Neural progenitor cell (in vitro differentiated cells): ENCODE results near the gene TUBG2. TPM values are rescaled to one million over a fixed set of nuclear protein-coding genes. Genes with fewer than 3 reads are reported as not detected.

Source experiments
- DNase-seq: peaks from one replicate; pipeline ENCODE4 v3.0.0-alpha.2; 2016; ENCODE audit warnings: low spot score
- H2AFZ ChIP-seq: fragments of 200-600 bp; sonication (generic); replicated peaks from 2 replicates; pipeline ENCODE4 v1.6.1; 2016; ENCODE audit warnings: antibody characterized with exemption
- H3F3A ChIP-seq: fragments of 200-600 bp; sonication (generic); 2 replicates; pipeline ENCODE4 v1.6.1; 2016; ENCODE audit warnings: antibody characterized with exemption, low read depth
- H3K27ac ChIP-seq: fragments of 200-600 bp; sonication (generic); 2 replicates; pipeline ENCODE4 v1.5.1; 2016; ENCODE audit warnings: mild to moderate bottlenecking
- H3K27me3 ChIP-seq: fragments of 200-600 bp; sonication (generic); 2 replicates; pipeline ENCODE4 v1.6.1; 2016; ENCODE audit warnings: mild to moderate bottlenecking, moderate library complexity
- H3K36me3 ChIP-seq: fragments of 200-600 bp; sonication (generic); 2 replicates; pipeline ENCODE4 v1.5.1; 2016
- H3K4me1 ChIP-seq: fragments of 200-600 bp; sonication (generic); 2 replicates; pipeline ENCODE4 v1.6.1; 2016; ENCODE audit warnings: mixed run types
- H3K4me2 ChIP-seq: fragments of 200-600 bp; sonication (generic); 2 replicates; pipeline ENCODE4 v1.6.1; 2016
- H3K4me3 ChIP-seq: fragments of 200-600 bp; sonication (generic); 2 replicates; pipeline ENCODE4 v1.5.1; 2016
- H3K79me2 ChIP-seq: fragments of 200-600 bp; sonication (generic); 2 replicates; pipeline ENCODE4 v1.6.1; 2016; ENCODE audit warnings: low read depth
- H3K9ac ChIP-seq: fragments of 200-600 bp; sonication (generic); 2 replicates; pipeline ENCODE4 v1.6.1; 2016
- H3K9me3 ChIP-seq: fragments of 200-600 bp; sonication (generic); 2 replicates; pipeline ENCODE4 v1.5.1; 2016; ENCODE audit warnings: low read depth
- H4K20me1 ChIP-seq: fragments of 200-600 bp; sonication (generic); 2 replicates; pipeline ENCODE4 v1.6.1; 2016; ENCODE audit warnings: low read depth
- H3K27ac Mint-ChIP-seq: 3 replicates; pipeline ENCODE4 v1.8.0; 2021; ENCODE audit warnings: mixed read lengths
- H3K27me3 Mint-ChIP-seq: 2 replicates; pipeline ENCODE4 v1.8.0; 2022; ENCODE audit warnings: low read depth, mild to moderate bottlenecking, inconsistent platforms, moderate library complexity, mixed read lengths; ENCODE audit not compliant: insufficient read depth
- H3K36me3 Mint-ChIP-seq: 3 replicates; pipeline ENCODE4 v1.8.0; 2021; ENCODE audit warnings: mixed read lengths
- H3K4me1 Mint-ChIP-seq: 3 replicates; pipeline ENCODE4 v1.8.0; 2021; ENCODE audit warnings: mixed read lengths
- H3K4me3 Mint-ChIP-seq: 3 replicates; pipeline ENCODE4 v1.8.0; 2021; ENCODE audit warnings: mild to moderate bottlenecking, moderate library complexity, mixed read lengths
- H3K9me3 Mint-ChIP-seq: 3 replicates; pipeline ENCODE4 v1.8.0; 2020; ENCODE audit warnings: mixed read lengths
- CTCF ChIP-seq: fragments of 200-600 bp; sonication (generic); IDR thresholded peaks from 2 replicates; pipeline ENCODE4 v1.5.1; 2017; ENCODE audit warnings: antibody characterized with exemption, mild to moderate bottlenecking
- EZH2 ChIP-seq: fragments of 200-600 bp; sonication (generic); IDR thresholded peaks from 2 replicates; pipeline ENCODE4 v1.6.1; 2017; ENCODE audit warnings: antibody characterized with exemption, mild to moderate bottlenecking, moderate library complexity
- EZH2phosphoT487 ChIP-seq: fragments of 200-600 bp; sonication (generic); IDR thresholded peaks from 2 replicates; pipeline ENCODE4 v1.6.1; 2017; ENCODE audit warnings: antibody characterized with exemption
- microRNA-seq: library from miRNA; unstranded; fragments of <30 nt; microRNA quantifications from one replicate; pipeline ENCODE4, GENCODE V29; 2016
- small RNA-seq: library from RNA; depleted of rRNA; stranded (forward); fragments of <200 nt; gene quantifications from one replicate; pipeline ENCODE3, GENCODE V24; 2015
- total RNA-seq: library from RNA; depleted of rRNA; stranded (reverse); fragments of >200 nt; gene quantifications from 2 replicates; pipeline ENCODE4 v1.2.3, GENCODE V29; 2015; ENCODE audit warnings: low replicate concordance

TUBG2 gene
- total RNA-seq, 1 donor from 2014 or later, result 12.8 TPM

- H3K9me3 ChIP-seq, result no peaks in the 10 kb centered on the region
- no peaks in the 10 kb centered on the region for H3K36me3 ChIP-seq
- H3K4me2 ChIP-seq, result no peak overlapping the region
- Mint-ChIP-seq H3K4me3 (no peak overlapping the region), H3K27ac (no peak overlapping the region), H3K36me3 (peaks cover 24% of the 10 kb centered on the region), H3K9me3 (no peaks in the 10 kb centered on the region), H3K27me3 (peaks cover 2% of the 10 kb centered on the region), H3K4me1 (no peaks in the 10 kb centered on the region)
- H3K27me3 ChIP-seq, result no peaks in the 10 kb centered on the region
- H3F3A ChIP-seq, result peaks cover 3% of the 10 kb centered on the region
- DNase-seq, result no peak
- no peak overlapping the region for H2AFZ ChIP-seq
- TF ChIP-seq CTCF (no peak), EZH2phosphoT487 (no peak), EZH2 (no peak)
- no peaks in the 10 kb centered on the region for H3K79me2 ChIP-seq
- H3K4me3 ChIP-seq, result no peak overlapping the region
- no peak overlapping the region for H3K27ac ChIP-seq
- no peak overlapping the region for H3K9ac ChIP-seq
- no peaks in the 10 kb centered on the region for H4K20me1 ChIP-seq
- H3K4me1 ChIP-seq, result no peaks in the 10 kb centered on the region
Measured at GRCh38 chr17:42709561-42709960, 50.5 kb downstream of the TUBG2 start.

Small RNA genes within 50 kb of the gene (microRNA-seq; reads per million reads assigned to microRNA genes)
- not detected for gene MIR6780A

Small RNA genes within 50 kb of the gene (small RNA-seq; reads per million reads assigned to genes)
- gene MIR6780A, result not detected

Other genes starting within 250 kb of the TUBG2 start
- gene CAVIN1, start 236.0 kb upstream of the TUBG2 start, total RNA-seq, result 5.5 and 14.0 TPM in 2 replicates
- gene ATP6V0A1, start 200.4 kb upstream of the TUBG2 start, total RNA-seq, result 30.9 and 40.4 TPM in 2 replicates
- gene NAGLU, start 123.0 kb upstream of the TUBG2 start, total RNA-seq, result 6.2 and 24.7 TPM in 2 replicates
- 2.2 and 2.6 TPM in 2 replicates for gene HSD17B1, start 106.4 kb upstream of the TUBG2 start, total RNA-seq
- gene COASY, start 97.1 kb upstream of the TUBG2 start, total RNA-seq, result 6.1 and 21.6 TPM in 2 replicates
- gene MLX, start 92.2 kb upstream of the TUBG2 start, total RNA-seq, result 15.8 and 21.3 TPM in 2 replicates
- 22.8 and 23.7 TPM in 2 replicates for gene PSMC3IP, start 81.6 kb upstream of the TUBG2 start, total RNA-seq
- 23.6 and 38.3 TPM in 2 replicates for gene RETREG3, start 49.9 kb upstream of the TUBG2 start, total RNA-seq
- 45.7 and 74.9 TPM in 2 replicates for gene TUBG1, start 49.6 kb upstream of the TUBG2 start, total RNA-seq
- 3.4 and 22.8 TPM in 2 replicates for gene PLEKHH3, start 17.7 kb downstream of the TUBG2 start, total RNA-seq
- gene CCR10, start 22.6 kb downstream of the TUBG2 start, total RNA-seq, result 1.6 TPM in 1 of 2 replicates, not detected in the other
- 15.1 and 29.7 TPM in 2 replicates for gene CNTNAP1, start 23.2 kb downstream of the TUBG2 start, total RNA-seq
- gene EZH1, start 85.8 kb downstream of the TUBG2 start, total RNA-seq, result 47.1 and 48.5 TPM in 2 replicates
- 0.51 and 5.8 TPM in 2 replicates for gene RAMP2, start 101.9 kb downstream of the TUBG2 start, total RNA-seq
- gene VPS25, start 114.2 kb downstream of the TUBG2 start, total RNA-seq, result 77.5 and 114 TPM in 2 replicates
- gene WNK4, start 121.3 kb downstream of the TUBG2 start, total RNA-seq, result 0.12 TPM in 1 of 2 replicates, not detected in the other
- gene COA3, start 139.4 kb downstream of the TUBG2 start, total RNA-seq, result 61.2 and 74.5 TPM in 2 replicates
- 0.06 TPM in 1 of 2 replicates, not detected in the other for gene CNTD1, start 139.6 kb downstream of the TUBG2 start, total RNA-seq
- gene BECN1, start 165.0 kb downstream of the TUBG2 start, total RNA-seq, result 42.1 and 54.3 TPM in 2 replicates
- gene PSME3, start 174.1 kb downstream of the TUBG2 start, total RNA-seq, result 106 and 108 TPM in 2 replicates
- 1.2 and 2.1 TPM in 2 replicates for gene AOC2, start 185.3 kb downstream of the TUBG2 start, total RNA-seq
- 0.90 TPM in 1 of 2 replicates, not detected in the other for gene AOC3, start 191.9 kb downstream of the TUBG2 start, total RNA-seq
- not detected in 2 replicates for gene G6PC1, start 241.5 kb downstream of the TUBG2 start, total RNA-seq